ENCODE measurements around the gene GFI1B.
"Not testable (repeated sequence)": the region's sequence is repeated elsewhere in the genome, so short reads cannot be mapped to it uniquely, and the experiment has no call there.

Gene GFI1B

DNA sequence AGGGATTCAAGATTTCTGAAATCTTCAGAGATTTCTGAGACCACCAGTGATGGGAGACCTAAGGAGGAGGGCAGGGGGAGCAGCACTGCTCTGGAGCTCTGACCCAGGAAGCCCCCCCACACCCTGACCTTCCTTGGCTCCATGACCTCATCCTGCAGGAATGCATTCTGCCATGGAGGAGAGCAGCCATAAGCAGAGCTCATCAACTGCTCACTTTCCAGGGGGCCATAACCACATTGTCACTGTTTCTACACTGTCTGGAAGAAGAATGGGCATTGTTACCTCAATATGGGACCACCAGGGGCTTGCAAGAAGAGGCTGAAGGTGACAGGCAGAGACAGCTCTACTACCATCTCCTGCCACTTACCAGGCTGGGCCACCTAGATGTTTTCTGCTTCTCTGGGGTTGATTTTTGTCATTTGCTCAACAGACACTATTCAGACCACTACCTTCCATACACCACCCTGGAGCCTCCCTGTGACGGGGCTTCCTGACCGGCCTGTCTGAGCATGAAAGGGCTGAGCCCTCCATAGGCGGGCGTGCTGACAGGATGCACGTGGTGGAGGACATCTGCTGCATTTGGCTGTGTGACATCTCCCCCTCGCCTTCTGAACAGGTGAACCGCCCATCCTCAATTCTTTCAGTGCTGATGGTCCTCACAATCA lies 31.7 kb upstream of the GFI1B start:
- Histone ChIP-seq H3K9ac (ENCODE audit: low read depth, low read length) (no peak overlapping the region), H3K9me3 (ENCODE audit: control insufficient read depth, insufficient read depth, low read length) (no peaks in the 10 kb centered on the region), H3K4me1 (ENCODE audit: control insufficient read depth, insufficient read depth, low read length) (peaks cover 24% of the 10 kb centered on the region), H3K27me3 (ENCODE audit: control insufficient read depth, insufficient read depth, low read length) (no peaks in the 10 kb centered on the region), H3K4me3 (ENCODE audit: low read depth, low read length) (no peak overlapping the region), H3K36me3 (ENCODE audit: control insufficient read depth, insufficient read depth, low read length) (no peaks in the 10 kb centered on the region)

DNA sequence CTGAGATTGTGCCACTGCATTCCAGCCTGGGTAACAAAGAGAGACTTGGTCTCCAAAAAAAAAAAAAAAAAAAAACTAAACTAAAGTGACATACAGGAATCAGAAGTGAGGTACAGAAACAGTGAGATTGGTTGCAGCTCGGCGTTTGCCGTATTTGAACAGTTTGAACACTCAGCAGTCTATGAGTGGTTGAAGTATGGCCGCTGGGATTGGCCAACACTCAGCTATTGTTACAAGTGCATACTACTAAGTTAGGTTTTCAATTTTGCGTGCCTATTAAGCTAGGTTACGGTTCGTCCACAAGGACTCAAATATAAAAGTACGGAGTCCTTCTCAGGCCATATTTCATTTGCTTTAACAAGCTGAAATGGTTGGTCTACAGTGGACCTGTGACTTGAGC lies 30.7 kb upstream of the GFI1B start:
- H3K4me3 ChIP-seq (ENCODE audit: low read depth, low read length), result no peak overlapping the region
- H3K4me1 ChIP-seq (ENCODE audit: control insufficient read depth, insufficient read depth, low read length), result peaks cover 20% of the 10 kb centered on the region
- no peak overlapping the region for H3K9ac ChIP-seq (ENCODE audit: low read depth, low read length)
- no peaks in the 10 kb centered on the region for H3K9me3 ChIP-seq (ENCODE audit: control insufficient read depth, insufficient read depth, low read length)
- no peaks in the 10 kb centered on the region for H3K27me3 ChIP-seq (ENCODE audit: control insufficient read depth, insufficient read depth, low read length)
- no peaks in the 10 kb centered on the region for H3K36me3 ChIP-seq (ENCODE audit: control insufficient read depth, insufficient read depth, low read length)

DNA sequence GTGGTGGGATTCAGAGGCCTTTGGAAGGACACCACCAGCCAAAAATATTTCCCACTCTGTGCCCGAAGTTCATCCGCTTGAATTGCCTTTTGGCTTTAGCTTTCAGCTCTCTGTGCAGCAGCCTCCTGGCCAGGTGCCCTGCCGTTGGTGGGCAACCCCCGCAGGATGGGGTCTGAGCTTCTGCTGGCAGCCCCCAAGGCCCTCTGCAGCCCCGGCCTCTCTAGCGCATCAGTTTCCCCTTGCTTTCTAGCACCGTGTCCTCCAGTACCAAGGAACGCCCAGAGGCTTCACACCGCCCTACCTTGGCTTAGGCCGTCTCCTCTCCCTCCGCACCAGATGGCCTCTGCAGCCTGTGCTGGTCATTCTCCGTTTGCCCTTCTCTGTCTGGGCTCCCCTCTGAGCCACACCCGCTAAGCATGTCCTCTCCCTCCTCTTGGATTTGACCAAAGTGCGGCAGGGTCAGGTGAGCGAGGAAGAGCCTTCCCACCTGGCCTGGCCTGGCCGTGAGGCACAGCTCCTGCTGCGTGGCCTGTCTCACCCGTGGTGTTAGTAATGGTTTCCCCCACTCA lies 29.9 kb upstream of the GFI1B start:
- Histone ChIP-seq H3K4me1 (ENCODE audit: control insufficient read depth, insufficient read depth, low read length) (peaks cover 19% of the 10 kb centered on the region), H3K36me3 (ENCODE audit: control insufficient read depth, insufficient read depth, low read length) (no peaks in the 10 kb centered on the region)

DNA sequence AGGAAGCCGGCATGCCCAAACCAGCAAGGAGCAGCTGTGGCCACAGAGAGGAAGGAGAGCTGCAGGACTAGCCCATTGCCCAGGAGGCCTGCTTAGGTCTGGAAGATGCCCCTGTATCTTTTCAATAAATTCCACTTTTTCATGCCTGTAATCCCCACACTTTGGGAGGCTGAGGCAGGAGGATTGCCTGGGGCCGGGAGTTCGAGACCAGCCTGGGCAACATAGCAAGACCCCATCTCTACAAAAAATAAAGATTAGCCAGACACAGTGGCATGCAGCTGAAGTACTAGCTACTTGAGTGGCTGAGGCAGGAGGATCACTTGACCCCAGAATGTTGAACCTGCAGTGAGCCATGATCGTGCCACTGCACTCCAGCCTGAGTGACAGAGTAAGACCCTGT lies 28.8 kb upstream of the GFI1B start:
- Histone ChIP-seq H3K36me3 (ENCODE audit: control insufficient read depth, insufficient read depth, low read length) (no peaks in the 10 kb centered on the region), H3K4me3 (ENCODE audit: low read depth, low read length) (no peak overlapping the region), H3K4me1 (ENCODE audit: control insufficient read depth, insufficient read depth, low read length) (peaks cover 19% of the 10 kb centered on the region), H3K9me3 (ENCODE audit: control insufficient read depth, insufficient read depth, low read length) (no peaks in the 10 kb centered on the region), H3K9ac (ENCODE audit: low read depth, low read length) (no peak overlapping the region), H3K27me3 (ENCODE audit: control insufficient read depth, insufficient read depth, low read length) (no peaks in the 10 kb centered on the region)

More for the DNA sequence above, 29.9 kb upstream of the GFI1B start:
- H3K9me3 ChIP-seq (ENCODE audit: control insufficient read depth, insufficient read depth, low read length), result no peaks in the 10 kb centered on the region
- H3K4me3 ChIP-seq (ENCODE audit: low read depth, low read length), result no peak overlapping the region
- H3K27me3 ChIP-seq (ENCODE audit: control insufficient read depth, insufficient read depth, low read length), result no peaks in the 10 kb centered on the region
- no peak overlapping the region for H3K9ac ChIP-seq (ENCODE audit: low read depth, low read length)

DNA sequence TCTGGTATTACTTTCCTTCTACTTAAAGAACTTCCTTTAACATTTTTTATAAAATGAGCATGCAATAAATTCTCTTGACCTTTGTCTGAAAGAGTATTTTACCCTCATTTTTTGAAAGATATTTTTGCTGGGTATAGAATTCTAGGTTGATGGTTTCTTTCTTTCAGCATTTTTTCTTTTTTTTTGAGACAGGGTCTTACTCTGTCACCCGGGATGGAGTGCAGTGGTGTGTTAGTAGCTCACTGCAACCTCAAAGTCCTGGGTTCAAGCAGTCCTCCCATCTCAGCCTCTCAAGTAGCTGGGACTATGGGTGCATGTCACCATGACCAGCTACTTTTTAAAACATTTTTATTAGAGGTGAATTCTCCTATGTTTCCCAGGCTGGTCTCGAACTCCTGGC lies 23.4 kb upstream of the GFI1B start:
- Histone ChIP-seq H3K4me3 (ENCODE audit: low read depth, low read length) (no peak overlapping the region), H3K27me3 (ENCODE audit: control insufficient read depth, insufficient read depth, low read length) (no peaks in the 10 kb centered on the region), H3K36me3 (ENCODE audit: control insufficient read depth, insufficient read depth, low read length) (no peaks in the 10 kb centered on the region), H3K9ac (ENCODE audit: low read depth, low read length) (no peak overlapping the region), H3K9me3 (ENCODE audit: control insufficient read depth, insufficient read depth, low read length) (no peaks in the 10 kb centered on the region), H3K4me1 (ENCODE audit: control insufficient read depth, insufficient read depth, low read length) (no peaks in the 10 kb centered on the region)

DNA sequence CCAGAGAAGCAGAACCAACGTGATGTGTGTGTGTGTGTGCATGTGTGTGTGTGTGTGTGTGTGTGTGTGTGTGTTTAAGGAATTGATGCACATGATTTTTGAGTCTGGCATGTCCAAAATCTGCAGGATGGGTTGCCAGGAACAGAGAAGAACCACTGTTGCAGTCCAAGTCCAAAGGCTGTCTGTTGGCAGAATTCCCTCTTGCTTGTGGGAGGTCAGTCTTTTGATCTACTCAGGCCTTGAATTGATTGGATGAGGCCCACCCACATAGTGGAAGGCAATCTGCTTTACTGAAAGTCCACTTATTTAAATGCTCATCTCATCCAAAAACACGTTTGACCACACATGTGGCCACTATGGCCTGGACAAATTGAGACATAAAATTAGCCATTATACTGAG lies 22.7 kb upstream of the GFI1B start:
- no peaks in the 10 kb centered on the region for H3K9me3 ChIP-seq (ENCODE audit: control insufficient read depth, insufficient read depth, low read length)
- no peak overlapping the region for H3K4me3 ChIP-seq (ENCODE audit: low read depth, low read length)

DNA sequence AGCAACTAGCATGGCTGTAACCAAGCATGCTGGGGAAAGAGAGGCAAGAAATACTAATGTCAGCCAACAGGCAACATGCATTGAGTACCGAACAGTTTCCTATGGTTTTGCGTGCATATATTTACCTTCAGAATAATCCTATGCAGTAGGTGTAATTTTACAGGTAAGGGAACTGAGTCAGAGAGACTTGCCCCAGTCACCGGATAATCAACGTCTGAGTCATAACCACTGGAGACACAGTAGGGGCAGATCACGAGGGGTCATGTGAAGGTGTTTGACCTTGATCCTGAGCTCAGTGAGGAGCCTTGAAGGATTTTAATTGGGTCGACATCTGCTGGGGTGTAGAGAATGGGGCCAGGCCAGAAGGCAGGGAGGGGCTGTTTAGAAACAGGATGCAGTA lies 20.7 kb upstream of the GFI1B start:
- Histone ChIP-seq H3K9ac (ENCODE audit: low read depth, low read length) (no peak overlapping the region), H3K4me3 (ENCODE audit: low read depth, low read length) (no peak overlapping the region), H3K4me1 (ENCODE audit: control insufficient read depth, insufficient read depth, low read length) (no peaks in the 10 kb centered on the region), H3K36me3 (ENCODE audit: control insufficient read depth, insufficient read depth, low read length) (no peaks in the 10 kb centered on the region), H3K27me3 (ENCODE audit: control insufficient read depth, insufficient read depth, low read length) (no peaks in the 10 kb centered on the region), H3K9me3 (ENCODE audit: control insufficient read depth, insufficient read depth, low read length) (no peaks in the 10 kb centered on the region)

More for the DNA sequence above, 22.7 kb upstream of the GFI1B start:
- Histone ChIP-seq H3K27me3 (ENCODE audit: control insufficient read depth, insufficient read depth, low read length) (no peaks in the 10 kb centered on the region), H3K9ac (ENCODE audit: low read depth, low read length) (no peak overlapping the region), H3K36me3 (ENCODE audit: control insufficient read depth, insufficient read depth, low read length) (no peaks in the 10 kb centered on the region), H3K4me1 (ENCODE audit: control insufficient read depth, insufficient read depth, low read length) (no peaks in the 10 kb centered on the region)

DNA sequence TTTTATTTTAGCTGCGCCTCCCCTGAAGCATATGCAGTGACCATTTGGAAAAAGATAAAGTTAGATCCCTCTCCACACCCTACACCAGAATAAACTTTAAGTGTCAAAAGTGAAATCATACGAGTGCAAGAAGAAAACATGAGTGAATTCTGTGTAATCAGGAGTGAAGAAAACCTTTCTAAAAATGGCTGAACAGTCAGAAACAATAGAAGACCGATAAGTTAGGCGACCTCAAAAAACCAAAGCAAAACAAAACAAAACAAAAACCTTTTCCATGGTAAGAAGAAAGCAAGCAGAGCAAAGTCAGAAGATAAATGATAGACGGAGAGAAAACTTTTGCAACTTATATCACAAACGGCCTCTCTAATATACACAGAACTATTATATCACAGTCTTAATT lies 17.5 kb upstream of the GFI1B start:
- Histone ChIP-seq H3K9ac (ENCODE audit: low read depth, low read length) (no peak overlapping the region), H3K4me3 (ENCODE audit: low read depth, low read length) (no peak overlapping the region), H3K4me1 (ENCODE audit: control insufficient read depth, insufficient read depth, low read length) (no peaks in the 10 kb centered on the region), H3K9me3 (ENCODE audit: control insufficient read depth, insufficient read depth, low read length) (no peaks in the 10 kb centered on the region), H3K27me3 (ENCODE audit: control insufficient read depth, insufficient read depth, low read length) (no peaks in the 10 kb centered on the region), H3K36me3 (ENCODE audit: control insufficient read depth, insufficient read depth, low read length) (no peaks in the 10 kb centered on the region)

DNA sequence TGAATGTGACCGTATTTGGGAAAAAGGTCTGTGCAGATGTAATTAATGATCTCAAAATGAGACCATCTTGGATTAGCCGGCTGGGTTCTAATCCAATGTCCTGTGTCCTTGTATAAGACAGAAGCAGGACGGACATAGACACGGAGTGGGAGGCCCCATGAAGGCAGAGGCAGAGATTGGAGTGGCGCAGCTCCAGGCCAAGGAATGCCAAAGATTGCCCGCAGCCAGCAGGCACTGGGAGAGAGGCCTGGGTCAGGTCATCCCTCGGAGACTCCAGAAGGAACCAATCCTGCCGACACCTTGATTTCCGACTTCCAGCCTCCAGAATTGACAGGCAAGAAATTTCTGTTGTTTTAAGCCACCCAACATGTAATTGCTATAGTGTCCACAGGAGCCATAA lies 13.0 kb upstream of the GFI1B start:
- H3K9me3 ChIP-seq (ENCODE audit: control insufficient read depth, insufficient read depth, low read length), result no peaks in the 10 kb centered on the region
- no peaks in the 10 kb centered on the region for H3K36me3 ChIP-seq (ENCODE audit: control insufficient read depth, insufficient read depth, low read length)
- H3K4me1 ChIP-seq (ENCODE audit: control insufficient read depth, insufficient read depth, low read length), result peaks cover 2% of the 10 kb centered on the region
- no peak overlapping the region for H3K9ac ChIP-seq (ENCODE audit: low read depth, low read length)
- H3K27me3 ChIP-seq (ENCODE audit: control insufficient read depth, insufficient read depth, low read length), result no peaks in the 10 kb centered on the region
- no peak overlapping the region for H3K4me3 ChIP-seq (ENCODE audit: low read depth, low read length)

DNA sequence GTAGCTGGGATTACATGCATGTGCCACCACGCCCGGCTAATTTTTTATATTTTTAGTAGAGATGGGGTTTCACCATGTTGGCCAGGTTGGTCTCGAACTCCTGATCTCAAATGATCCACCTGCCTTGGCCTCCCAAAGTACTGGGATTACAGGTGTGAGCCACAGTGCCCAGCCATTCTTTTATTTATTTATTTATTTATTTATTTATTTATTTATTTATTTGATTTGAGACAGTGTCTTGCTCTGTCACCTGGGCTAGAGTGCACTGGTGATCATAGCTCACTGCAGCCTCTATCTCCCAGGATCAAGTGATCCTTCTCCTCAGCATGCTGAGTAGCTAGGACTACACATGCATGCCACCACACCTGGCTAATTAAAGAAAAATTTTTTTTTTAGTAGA lies 10.6 kb upstream of the GFI1B start:
- H3K9ac ChIP-seq (ENCODE audit: low read depth, low read length); H3K9me3 ChIP-seq (ENCODE audit: control insufficient read depth, insufficient read depth, low read length); H3K27me3 ChIP-seq (ENCODE audit: control insufficient read depth, insufficient read depth, low read length); H3K36me3 ChIP-seq (ENCODE audit: control insufficient read depth, insufficient read depth, low read length); H3K4me1 ChIP-seq (ENCODE audit: control insufficient read depth, insufficient read depth, low read length); H3K4me3 ChIP-seq (ENCODE audit: low read depth, low read length): not testable (repeated sequence)

DNA sequence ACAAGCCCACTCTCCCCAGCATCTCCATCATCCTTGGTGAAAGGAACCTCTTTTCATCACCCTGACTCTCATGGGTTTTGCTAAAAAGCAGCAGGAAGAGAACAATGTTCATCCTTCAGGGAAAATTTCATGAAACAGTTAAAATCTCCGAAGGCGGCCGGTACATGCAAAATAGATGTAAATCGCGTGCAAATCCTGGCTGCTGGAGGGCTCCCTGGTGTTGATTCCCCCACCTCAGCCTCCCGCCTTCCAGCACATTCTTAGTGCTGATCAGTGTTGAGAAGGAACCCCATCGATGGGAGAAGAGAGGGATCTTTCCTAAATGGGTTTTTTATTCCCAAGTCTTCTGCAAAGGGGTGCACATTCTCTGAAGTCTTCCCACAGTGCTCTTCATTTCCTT lies 8.7 kb upstream of the GFI1B start:
- no peak overlapping the region for H3K4me3 ChIP-seq (ENCODE audit: low read depth, low read length)
- H3K27me3 ChIP-seq (ENCODE audit: control insufficient read depth, insufficient read depth, low read length), result peaks cover 11% of the 10 kb centered on the region
- H3K9me3 ChIP-seq (ENCODE audit: control insufficient read depth, insufficient read depth, low read length), result no peaks in the 10 kb centered on the region
- no peak overlapping the region for H3K9ac ChIP-seq (ENCODE audit: low read depth, low read length)
- H3K4me1 ChIP-seq (ENCODE audit: control insufficient read depth, insufficient read depth, low read length), result peaks cover 2% of the 10 kb centered on the region
- H3K36me3 ChIP-seq (ENCODE audit: control insufficient read depth, insufficient read depth, low read length), result no peaks in the 10 kb centered on the region

DNA sequence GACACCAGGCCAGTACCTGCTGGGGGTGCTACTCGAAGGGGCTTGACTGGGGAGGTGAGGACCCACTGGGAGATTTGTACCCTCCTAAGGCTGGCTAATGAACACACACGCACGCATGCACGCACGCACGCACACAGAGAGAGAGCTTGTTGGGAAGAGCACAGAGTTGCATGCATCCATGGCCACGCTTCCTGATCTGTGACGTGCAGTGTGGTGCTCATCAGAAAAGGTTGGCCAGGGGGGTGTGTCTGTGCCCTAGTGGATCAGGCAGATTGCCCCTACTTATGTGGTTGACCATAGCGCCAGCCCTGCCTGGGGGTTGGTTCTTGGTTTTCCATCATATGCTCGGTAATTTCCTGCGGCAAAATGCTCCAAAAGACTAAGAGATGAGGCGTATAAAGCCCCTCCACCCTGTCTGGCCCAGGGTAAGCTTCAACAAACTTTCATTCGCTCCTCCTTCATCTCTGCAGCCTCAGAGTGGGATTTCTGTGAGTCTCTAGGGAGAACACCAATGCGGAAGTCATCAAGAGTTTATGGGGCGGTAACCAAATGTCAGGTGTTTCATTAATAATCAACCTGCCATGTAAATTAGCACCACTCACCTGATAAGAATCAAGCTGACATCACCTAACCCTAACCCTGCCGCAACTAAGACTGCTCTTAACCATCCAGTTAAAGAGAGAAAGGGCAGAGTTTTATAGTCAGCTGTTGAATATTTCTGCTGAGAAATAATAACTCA lies 8.0 kb upstream of the GFI1B start:
- H3K9ac ChIP-seq (ENCODE audit: low read depth, low read length), result no peak overlapping the region
- no peaks in the 10 kb centered on the region for H3K9me3 ChIP-seq (ENCODE audit: control insufficient read depth, insufficient read depth, low read length)
- no peak overlapping the region for H3K4me3 ChIP-seq (ENCODE audit: low read depth, low read length)
- H3K4me1 ChIP-seq (ENCODE audit: control insufficient read depth, insufficient read depth, low read length), result peaks cover 2% of the 10 kb centered on the region
- H3K36me3 ChIP-seq (ENCODE audit: control insufficient read depth, insufficient read depth, low read length), result no peaks in the 10 kb centered on the region
- peaks cover 13% of the 10 kb centered on the region for H3K27me3 ChIP-seq (ENCODE audit: control insufficient read depth, insufficient read depth, low read length)

Measured in iPS-15b (cell line).